ENCODE measurements around the gene ATP9B. TPM values are rescaled to one million over a fixed set of nuclear protein-coding genes. Genes with fewer than 3 reads are reported as not detected.

ATP9B gene
- polyA plus RNA-seq, 3 donors: 7.2 to 20.3 (median 14.0) TPM

- peaks cover 33 to 35% of the 10 kb centered on the region in 2 donors for H3K36me3 Mint-ChIP-seq
- peaks cover 7% of the 10 kb centered on the region for H3K4me1 Mint-ChIP-seq
- Histone ChIP-seq H2AFZ (ENCODE audit: insufficient read depth, low read depth, low read length, poor library complexity, severe bottlenecking) (no peak overlapping the region), H3K9me3 (replicated peaks in 1 of 2; ENCODE audit: control insufficient read depth in 1 of 2, insufficient read depth in 1 of 2, low read length in 2 of 2) (peaks cover 6% of the 10 kb centered on the region in 2 donors), H3K4me2 (replicated peaks; ENCODE audit: extremely low read depth, low read length, poor library complexity, severe bottlenecking) (no peak overlapping the region), H3K4me3 (replicated peaks in 1 of 3; ENCODE audit: low read depth in 2 of 3, low read length in 3 of 3) (no peak overlapping the region), H3K27ac (ENCODE audit: low read depth in 1 of 2, low read length in 2 of 2) (no peak overlapping the region), H3K79me2 (ENCODE audit: insufficient read depth, low read length) (peaks cover under 1% of the 10 kb centered on the region), H3K27me3 (ENCODE audit: control insufficient read depth in 2 of 2, insufficient read depth in 2 of 2, low read length in 2 of 2) (no peaks in the 10 kb centered on the region), H3K9ac (ENCODE audit: insufficient read depth, low read length, poor library complexity, severe bottlenecking) (no peak overlapping the region), H4K20me1 (ENCODE audit: insufficient read depth, low read length) (peaks cover 12% of the 10 kb centered on the region), H3K4me1 (ENCODE audit: control insufficient read depth in 1 of 2, insufficient read depth in 2 of 2, low read length in 2 of 2) (no peaks in the 10 kb centered on the region), H3K36me3 (replicated peaks in 1 of 2; ENCODE audit: control insufficient read depth in 1 of 2, insufficient read depth in 2 of 2, low read length in 2 of 2) (peaks cover 10 to 30% of the 10 kb centered on the region in 2 donors)
- H3K27ac Mint-ChIP-seq: no peak overlapping the region
- DNase-seq: no peak
- H3K27me3 Mint-ChIP-seq (ENCODE audit: low read depth in 3 of 3): peaks cover 0 to 2% (median 1%) of the 10 kb centered on the region in 3 donors
- peaks cover 3 to 9% (median 6%) of the 10 kb centered on the region in 7 donors for H3K9me3 Mint-ChIP-seq
- no peak overlapping the region for H3K4me3 Mint-ChIP-seq
- intact Hi-C loops (cut with micrococcal nuclease): no loop called here
- WGBS (ENCODE audit: insufficient coverage): 75% methylated on average over 2 of the region's 5 CpGs
- no peak for TF ChIP-seq CTCF (IDR thresholded peaks at IDR 0.05)
Observed at GRCh38 chr18:79111483-79111882, 42.3 kb downstream of the ATP9B start.

- Mint-ChIP-seq H3K36me3 (peaks cover 25 to 37% of the 10 kb centered on the region in 2 donors), H3K4me1 (no peaks in the 10 kb centered on the region), H3K27ac (peak overlapping the region in 3 of 7 donors; percentile 9 to 68 (median 19)), H3K9me3 (peaks cover 3 to 9% (median 6%) of the 10 kb centered on the region in 7 donors), H3K27me3 (ENCODE audit: low read depth in 3 of 3) (peaks cover 0 to 2% (median 1%) of the 10 kb centered on the region in 3 donors), H3K4me3 (no peak overlapping the region)
- DNase-seq: no peak
- WGBS (ENCODE audit: insufficient coverage): no CpG with 5 or more reads among the region's 3 CpGs
- Histone ChIP-seq H3K36me3 (replicated peaks in 1 of 2; ENCODE audit: control insufficient read depth in 1 of 2, insufficient read depth in 2 of 2, low read length in 2 of 2) (peaks cover 8 to 28% of the 10 kb centered on the region in 2 donors), H2AFZ (ENCODE audit: insufficient read depth, low read depth, low read length, poor library complexity, severe bottlenecking) (no peak overlapping the region), H3K79me2 (ENCODE audit: insufficient read depth, low read length) (no peaks in the 10 kb centered on the region), H3K27ac (ENCODE audit: low read depth in 1 of 2, low read length in 2 of 2) (no peak overlapping the region), H4K20me1 (ENCODE audit: insufficient read depth, low read length) (no peaks in the 10 kb centered on the region), H3K4me2 (replicated peaks; ENCODE audit: extremely low read depth, low read length, poor library complexity, severe bottlenecking) (no peak overlapping the region), H3K4me1 (ENCODE audit: control insufficient read depth in 1 of 2, insufficient read depth in 2 of 2, low read length in 2 of 2) (no peaks in the 10 kb centered on the region), H3K27me3 (ENCODE audit: control insufficient read depth in 2 of 2, insufficient read depth in 2 of 2, low read length in 2 of 2) (no peaks in the 10 kb centered on the region), H3K9me3 (replicated peaks in 1 of 2; ENCODE audit: control insufficient read depth in 1 of 2, insufficient read depth in 1 of 2, low read length in 2 of 2) (peaks cover 6% of the 10 kb centered on the region in 2 donors), H3K4me3 (replicated peaks in 1 of 3; ENCODE audit: low read depth in 2 of 3, low read length in 3 of 3) (no peak overlapping the region), H3K9ac (ENCODE audit: insufficient read depth, low read length, poor library complexity, severe bottlenecking) (no peak overlapping the region)
- no peak for TF ChIP-seq CTCF (IDR thresholded peaks at IDR 0.05)
- intact Hi-C loops (cut with micrococcal nuclease): no loop called here
Observed at GRCh38 chr18:79117385-79117784, 48.2 kb downstream of the ATP9B start.

Measured in CD14-positive monocyte (primary cell).